Right renal cortex interstitium (tissue), 3 donors: ENCODE data around the gene SLC25A22. TPM values are rescaled to one million over a fixed set of nuclear protein-coding genes. Genes with fewer than 3 reads are reported as not detected.

Experiments
- DNase-seq, 3 donors: peaks; one replicate each; pipeline ENCODE4 v3.0.0-alpha.2; 2013; ENCODE audit warnings: low read depth in 3 of 3, low spot score in 2 of 3
- polyA plus RNA-seq, 3 donors: library from polyadenylated mRNA; unstranded; fragments of 120-200 nt; gene quantifications; one replicate each; pipeline ENCODE4 v1.2.1, GENCODE V29; 2013; ENCODE audit not compliant: insufficient read length in 3 of 3

Gene SLC25A22
- polyA plus RNA-seq, 3 donors = 10.8 to 11.5 (median 10.9) TPM

DNA sequence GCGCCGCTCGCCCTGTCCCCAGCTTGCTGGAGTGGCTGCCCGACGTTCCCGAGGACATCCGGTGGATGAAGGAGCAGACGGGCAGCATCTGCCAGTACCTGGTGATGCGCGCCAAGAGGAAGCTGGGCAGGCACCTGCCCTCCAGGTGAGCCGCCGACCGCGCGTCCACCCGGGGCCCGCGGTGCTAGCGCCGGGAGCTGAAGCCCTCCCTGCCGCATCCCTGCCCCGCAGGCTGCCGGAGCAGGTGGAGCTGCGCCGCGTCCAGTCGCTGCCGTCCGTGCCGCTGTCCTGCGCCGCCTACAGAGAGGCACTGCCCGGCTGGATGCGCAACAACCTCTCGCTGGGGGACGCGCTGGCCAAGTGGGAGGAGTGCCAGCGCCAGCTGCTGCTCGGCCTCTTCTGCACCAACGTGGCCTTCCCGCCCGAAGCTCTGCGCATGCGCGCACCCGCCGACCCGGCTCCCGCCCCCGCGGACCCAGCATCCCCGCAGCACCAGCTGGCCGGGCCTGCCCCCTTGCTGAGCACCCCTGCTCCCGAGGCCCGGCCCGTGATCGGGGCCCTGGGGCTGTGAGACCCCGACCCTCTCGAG lies 26.3 kb upstream of the SLC25A22 start:
- no peak for DNase-seq

DNA sequence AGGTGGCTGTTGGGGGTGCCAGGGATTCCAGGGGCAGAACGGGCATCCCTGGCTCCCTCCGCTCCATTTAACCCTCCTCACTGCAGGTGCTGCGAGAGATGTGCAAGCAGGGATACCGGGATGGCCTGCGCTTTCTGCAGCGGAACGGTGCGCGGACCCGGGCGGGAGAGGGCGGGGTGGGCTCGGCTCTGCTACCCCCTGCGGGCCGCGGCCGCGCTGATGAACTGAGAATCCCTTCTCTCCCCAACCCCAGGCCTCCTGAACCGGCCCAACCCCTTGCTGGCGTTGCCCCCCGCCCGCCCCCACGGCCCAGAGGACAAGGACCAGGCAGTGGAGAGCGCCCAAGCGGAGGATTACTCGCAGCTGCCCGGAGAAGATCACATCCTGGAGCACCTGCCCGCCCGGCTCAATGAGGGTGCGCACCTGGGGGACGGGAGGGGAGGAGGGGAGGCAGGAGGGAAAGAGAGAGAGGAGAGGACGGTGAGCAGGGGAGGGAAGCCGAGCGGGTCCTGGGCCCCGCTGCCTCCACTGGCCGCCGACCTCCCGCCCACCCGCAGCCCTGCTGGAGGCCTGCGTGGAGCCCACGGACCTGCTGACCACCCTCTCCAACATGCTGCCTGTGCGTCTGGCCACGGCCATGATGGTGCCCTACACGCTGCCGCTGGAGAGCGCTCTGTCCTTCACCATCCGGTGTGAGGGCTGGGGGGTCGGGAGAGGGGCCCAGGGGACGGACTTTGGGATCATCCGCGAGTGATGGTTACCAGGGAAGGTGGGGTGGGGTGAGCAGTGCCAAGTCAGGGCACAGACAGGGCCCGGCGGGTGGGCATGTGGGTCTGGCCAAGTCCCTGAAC lies 25.6 kb upstream of the SLC25A22 start:
- DNase-seq = no peak

DNA sequence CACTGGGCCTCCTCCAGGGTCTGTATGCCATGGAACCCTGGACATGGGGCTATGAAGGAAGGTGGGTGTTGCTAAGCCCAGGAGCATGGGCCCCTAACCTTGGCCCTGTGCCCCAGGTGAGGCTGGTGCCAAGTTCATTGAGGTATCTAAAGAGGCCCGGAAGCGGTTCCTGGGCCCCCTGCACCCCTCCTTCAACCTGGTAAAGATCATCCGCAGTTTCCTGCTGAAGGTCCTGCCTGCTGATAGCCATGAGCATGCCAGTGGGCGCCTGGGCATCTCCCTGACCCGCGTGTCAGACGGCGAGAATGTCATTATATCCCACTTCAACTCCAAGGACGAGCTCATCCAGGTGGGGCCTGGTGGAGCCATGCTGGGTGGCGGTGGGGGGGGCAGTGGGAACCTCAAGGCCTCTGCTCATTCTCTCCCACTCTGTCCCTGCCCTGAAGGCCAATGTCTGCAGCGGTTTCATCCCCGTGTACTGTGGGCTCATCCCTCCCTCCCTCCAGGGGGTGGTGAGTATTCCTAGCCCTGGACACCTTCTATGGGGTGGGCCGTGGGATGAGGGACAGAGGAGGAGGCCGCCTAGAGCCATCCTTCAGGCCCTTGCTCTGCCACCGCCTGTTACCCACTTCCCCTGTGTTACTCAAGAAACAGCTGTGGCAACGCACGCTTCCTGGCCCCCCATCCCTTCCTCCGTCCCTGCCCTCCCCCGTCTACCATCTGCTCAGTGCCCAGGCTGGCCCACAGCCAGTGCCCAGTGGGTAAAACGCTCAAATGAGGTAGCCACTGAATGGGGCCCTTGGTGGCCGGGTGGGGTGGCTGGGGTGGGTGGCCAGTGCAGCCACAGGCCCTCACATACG lies 23.7 kb upstream of the SLC25A22 start:
- DNase-seq = no peak

DNA sequence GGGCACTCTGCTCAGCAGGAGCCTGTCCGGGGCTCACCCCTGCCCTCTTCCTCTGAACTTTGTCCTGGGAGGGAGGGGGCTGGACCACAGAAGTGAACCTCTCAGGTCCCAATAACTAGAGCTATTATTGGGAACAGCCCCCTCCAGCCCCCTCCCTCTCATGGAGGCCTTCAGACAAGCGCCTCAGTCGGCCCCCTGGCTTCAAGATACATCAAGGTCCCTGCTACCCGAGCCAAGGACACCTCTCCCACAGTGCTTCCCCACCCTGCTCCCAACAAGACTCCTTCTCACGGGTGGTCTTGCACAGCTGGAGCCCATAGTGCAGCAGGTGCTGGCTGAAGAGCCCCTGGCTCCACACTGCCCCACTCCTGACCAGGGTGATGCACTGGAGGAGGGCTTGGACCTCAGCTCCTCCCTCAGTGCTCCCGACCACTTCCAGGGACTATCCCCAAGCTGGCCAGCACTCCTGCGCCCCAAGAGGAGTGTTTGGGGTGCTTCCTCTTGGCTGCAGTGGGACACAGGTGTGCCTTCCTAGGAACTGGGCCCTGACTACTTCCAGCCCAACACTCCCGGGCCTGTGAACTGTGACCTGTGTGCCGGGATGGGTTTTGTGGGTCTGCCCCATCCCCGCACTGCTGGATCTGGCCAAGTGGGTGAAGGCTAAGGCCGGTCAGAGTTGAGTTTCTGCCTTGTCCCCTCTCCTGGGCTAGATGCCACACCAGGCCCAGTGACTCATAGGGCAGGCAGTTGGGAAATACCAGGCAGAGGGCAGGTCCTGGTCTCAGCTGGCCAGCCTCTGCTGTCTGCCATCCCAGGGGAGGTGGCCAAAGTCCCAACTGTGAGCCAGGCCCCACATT lies 22.8 kb upstream of the SLC25A22 start:
- no peak for DNase-seq

DNA sequence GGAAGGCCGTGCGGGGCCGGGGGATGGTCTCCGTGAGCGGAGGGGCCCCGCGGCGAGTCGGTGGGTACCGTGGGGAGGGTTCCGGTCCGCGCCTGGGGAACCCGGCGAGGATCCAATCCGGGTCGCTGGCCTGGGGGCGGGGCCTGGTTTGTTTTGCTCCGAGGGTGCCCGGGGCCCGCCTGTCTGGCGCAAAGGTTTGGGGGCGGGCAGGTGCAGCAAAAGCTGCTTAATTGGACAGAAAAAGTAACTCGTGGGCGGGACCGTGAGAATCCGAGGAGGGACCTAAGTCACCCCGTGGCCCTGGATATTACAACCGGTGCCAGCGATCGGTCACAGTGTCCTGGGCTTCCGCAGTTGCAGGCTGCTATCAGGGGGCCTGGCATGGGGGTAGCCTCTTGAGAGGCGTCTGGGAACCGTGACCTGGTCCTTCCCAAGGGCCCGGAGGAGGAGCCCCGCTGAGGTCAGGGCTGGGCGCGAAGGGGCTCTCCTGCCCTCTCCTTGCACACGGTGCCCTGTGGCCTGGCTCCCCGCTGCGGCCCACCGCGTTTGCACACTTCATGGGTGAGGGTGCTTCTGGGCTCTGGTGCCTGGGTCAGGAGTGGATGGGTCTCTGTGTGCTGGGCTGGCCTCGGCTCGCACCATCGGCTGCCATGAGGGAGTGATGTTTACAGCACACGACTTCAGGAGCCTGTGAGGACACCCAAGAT lies 22.0 kb upstream of the SLC25A22 start:
- no peak for DNase-seq

DNA sequence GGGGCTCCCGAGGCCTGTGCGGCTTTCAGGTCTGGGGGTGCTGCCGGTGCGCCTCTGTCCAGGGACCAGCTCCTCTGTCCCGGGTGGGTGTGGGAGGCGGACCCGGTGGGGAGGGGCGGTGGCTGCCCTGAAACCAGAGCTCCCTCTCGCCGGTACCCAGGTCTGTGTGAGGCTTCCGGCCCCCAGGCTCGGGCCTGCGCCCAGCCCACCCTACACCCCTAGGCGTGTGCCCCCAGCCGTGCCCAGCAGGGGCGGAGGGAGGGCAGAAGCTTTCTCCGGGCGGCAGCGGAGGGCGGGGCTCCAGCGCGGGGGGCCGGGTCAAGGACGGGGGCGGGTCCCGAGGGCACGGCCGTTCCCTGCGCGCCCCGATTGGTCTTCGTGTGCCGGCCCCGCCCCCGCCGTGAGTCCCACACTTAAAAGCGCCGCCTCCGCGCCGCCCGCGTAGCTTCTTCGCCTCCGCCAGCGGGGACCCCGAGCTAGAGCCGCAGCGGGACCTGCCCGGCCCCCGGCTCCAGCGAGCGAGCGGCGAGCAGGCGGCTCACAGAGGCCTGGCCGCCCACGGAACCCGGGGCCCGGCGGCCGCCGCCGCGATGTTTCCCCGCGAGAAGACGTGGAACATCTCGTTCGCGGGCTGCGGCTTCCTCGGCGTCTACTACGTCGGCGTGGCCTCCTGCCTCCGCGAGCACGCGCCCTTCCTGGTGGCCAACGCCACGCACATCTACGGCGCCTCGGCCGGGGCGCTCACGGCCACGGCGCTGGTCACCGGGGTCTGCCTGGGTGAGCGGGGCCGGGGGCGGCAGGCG lies 21.2 kb upstream of the SLC25A22 start:
- no peak for DNase-seq

DNA sequence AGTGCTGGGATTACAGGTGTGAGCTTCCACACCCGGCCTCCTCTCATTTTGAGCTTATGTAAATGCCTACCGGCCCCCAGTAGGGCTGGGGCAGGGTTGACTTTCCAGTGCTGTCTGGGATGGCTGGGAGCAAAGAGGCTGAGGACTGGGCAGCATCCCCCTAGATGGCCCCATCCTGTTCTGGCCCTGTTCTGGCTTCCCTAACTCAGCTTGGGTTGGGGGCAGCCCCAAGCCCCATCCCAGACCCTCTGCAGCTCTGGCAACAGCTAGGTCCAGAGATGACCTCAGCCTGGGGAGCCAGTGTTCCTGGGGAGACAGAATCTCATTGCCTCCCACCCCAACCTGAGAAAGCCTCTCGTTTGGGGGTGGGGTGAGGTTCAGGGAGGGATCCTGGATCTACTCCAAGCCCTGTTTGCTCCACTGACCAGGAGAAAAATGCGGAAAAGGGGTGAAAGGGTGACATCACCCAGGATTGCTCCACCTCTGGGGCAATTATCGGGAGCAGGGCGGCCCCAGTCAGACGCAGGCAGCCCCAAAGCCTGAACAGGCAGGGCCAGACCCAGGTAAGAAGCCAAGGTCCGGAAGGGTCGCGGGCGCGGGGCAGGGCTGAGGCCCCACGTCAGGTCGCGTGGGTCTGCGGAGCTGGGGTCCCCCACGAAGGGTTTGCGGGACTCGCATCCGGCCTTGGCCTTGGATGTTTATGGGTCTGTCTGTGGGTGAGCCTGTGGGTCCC lies 20.5 kb upstream of the SLC25A22 start, which contains the start of gene PNPLA2:
Gene PNPLA2 (plus strand): TSS at position 519 of the 733 bp plus-strand sequence. CDS start 805 bp downstream, outside the sequence.
- no peak for DNase-seq

DNA sequence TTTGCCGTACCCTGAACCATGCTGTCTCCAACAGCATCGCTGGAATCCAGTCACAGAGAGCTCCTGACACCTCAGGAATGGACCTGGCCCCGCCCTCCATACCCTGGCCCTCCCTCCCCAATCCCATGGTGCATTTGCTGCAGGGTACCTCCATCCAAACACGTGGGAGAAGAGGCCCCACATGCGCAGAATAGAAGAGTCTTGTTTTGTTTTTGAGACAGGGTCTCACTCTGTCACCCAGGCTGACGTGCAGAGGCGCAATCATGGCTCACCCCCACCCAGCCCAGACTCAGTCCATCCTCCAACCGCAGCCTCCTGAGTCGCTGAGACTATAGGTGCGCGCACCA lies 18.3 kb upstream of the SLC25A22 start:
- DNase-seq = no peak

DNA sequence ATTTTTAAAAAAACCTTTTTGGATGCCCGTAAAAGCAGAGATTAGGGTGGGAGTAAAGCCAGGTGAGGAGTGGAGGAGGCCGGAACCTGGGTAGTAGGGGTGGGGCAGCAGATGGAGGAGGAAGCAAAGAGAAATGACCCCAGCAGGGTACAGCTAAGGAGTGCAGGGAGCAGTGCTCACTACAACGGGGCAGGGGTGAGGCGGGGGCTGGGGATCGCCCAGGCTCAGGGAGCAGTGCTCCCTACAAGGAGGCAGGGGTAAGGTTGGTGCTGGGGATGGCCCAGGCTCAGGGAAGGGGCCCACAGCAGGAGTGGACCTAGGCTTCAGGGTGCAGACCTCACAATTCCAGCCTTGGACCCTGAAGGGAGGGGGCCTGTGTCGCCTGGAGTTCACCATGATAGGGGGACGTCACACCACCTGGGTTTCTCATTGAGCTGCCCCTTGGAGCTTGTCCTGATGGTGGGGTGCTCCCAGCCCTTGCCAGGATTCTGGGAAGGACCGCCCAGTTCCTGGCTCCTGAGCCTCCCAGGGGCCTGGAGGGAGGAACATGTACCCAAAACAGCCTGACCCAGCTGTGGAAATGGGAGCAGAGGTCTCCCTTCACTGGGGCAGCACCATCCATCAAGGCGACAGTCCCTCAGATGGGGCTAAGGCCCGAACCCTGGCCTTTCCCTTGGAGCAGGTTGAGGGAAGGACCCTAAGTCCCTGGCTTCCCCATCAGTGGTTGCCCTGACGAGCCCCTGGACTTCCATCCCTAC lies 17.8 kb upstream of the SLC25A22 start:
- no peak for DNase-seq

DNA sequence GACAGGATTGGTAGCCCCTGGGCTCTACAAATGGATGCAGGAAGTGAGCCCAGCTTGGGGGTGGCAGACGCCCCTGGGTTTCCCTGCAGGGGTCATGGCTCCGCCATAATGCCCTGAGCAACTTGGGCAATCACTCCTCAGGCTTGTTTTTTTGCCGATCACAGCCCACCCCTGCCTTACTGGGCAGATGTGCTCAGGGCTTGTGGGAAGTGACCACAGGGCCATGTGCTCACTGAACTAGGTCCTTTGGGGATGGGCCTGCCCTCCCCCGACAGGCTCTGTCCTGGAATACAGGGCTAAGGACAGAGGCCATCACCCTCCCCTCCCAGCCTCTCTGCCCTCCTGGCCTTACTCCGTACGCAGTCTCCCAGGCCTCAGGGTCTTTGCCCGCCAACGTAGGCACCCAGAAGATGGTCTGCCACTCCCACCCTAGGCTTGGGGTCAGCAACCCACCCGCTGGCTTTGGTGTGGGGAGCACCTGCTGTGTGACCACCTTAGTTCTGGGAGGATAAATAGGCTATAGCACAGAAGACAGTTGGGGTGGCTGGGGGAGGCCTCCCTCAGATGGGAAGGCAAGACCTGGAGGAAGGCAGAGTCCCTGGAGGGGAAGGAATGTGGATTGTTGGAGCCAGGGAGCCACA lies 15.5 kb upstream of the SLC25A22 start:
- DNase-seq = no peak

DNA sequence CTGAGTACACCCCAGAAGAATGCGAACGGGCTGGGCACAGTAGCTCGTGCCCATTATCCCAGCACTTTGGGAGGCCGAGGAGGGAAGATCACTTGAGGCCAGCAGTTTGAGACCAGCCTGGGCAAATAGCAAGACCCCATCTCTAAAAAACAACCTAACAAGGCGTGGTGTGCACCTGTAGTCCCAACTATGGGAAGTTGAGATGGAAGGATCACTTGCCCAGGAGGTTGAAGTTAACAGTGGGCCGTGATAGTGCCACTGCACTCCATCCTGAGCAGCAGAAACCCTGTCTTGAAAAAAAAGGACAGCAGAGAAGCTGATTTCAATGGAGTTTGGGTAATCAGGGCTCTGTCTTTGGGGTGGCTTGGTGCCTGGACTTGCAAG lies 15.0 kb upstream of the SLC25A22 start:
- DNase-seq = no peak

DNA sequence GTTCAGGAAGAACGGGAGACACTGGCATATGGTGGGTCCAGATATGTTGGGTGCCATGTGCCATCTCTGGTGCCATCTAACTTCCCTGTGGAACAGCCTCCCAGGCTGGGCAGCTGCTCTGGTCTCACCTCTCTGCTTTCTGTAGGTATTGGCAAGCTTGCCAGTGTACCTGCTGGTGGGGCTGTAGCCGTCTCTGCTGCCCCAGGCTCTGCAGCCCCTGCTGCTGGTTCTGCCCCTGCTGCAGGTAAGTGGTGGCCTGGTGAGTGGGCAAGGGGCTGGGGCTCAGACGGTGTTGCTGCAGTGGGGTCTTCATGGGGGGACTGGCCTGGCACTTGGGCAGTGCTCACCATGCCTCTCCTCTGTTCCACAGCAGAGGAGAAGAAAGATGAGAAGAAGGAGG lies 14.3 kb upstream of the SLC25A22 start:
- DNase-seq = no peak

DNA sequence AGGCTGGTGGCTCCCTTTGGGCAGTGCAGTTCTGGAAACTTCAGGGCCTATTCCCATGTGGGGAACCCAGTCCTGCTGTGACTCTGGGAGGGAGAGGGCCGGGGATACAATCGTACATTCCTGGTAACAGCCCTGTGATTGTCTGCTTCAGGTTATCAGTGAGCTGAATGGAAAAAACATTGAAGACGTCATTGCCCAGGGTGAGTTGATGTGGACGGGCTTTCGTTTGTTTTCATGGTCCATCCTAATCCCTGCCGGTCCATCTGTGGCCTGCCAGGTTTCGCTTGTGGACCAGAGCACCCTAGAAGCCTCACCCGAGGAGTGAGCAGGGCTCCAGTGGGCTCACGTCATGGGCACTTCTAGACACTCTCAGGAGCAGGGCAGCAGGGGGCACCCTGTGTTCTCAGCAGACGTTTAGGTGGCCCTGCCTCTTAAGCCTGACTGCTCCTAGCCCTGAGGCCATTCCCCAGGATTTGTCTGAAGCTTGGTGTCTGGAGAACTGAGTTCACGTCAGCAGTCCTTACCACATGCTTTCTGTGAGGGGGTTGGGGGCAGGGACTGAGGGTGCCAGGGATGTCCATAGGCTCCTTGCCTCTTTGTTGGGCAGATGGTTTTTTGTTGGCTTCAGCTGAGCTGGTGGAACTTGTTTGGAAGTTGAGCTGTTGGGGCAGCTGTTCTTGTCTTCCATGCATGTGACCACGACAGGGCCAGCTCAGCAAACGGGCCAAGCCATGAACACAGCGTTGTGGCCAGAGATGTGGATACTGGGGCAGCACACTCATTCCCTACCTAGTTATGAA lies 13.6 kb upstream of the SLC25A22 start:
- no peak for DNase-seq

DNA sequence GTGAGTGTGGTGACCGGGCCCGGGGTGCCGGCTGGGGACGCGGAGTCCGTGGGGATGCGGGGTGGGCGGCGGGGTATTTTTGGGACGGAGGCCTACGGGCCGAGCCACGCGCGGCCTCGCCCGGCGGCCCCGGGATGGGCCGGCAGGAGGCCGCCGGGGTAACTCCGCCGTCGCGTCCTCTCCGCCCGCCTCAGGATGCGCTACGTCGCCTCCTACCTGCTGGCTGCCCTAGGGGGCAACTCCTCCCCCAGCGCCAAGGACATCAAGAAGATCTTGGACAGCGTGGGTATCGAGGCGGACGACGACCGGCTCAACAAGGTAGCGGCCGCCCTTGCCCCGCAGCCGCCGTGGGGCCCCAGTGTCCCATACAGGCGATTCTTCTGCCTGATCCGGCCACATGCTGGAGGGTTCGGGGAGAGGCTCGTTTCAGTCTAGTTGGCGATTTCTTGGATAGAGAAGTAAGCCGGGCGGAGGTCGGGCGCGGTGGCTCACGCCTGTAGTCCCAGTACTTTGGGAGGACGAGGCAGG lies 12.0 kb upstream of the SLC25A22 start:
- DNase-seq = no peak

DNA sequence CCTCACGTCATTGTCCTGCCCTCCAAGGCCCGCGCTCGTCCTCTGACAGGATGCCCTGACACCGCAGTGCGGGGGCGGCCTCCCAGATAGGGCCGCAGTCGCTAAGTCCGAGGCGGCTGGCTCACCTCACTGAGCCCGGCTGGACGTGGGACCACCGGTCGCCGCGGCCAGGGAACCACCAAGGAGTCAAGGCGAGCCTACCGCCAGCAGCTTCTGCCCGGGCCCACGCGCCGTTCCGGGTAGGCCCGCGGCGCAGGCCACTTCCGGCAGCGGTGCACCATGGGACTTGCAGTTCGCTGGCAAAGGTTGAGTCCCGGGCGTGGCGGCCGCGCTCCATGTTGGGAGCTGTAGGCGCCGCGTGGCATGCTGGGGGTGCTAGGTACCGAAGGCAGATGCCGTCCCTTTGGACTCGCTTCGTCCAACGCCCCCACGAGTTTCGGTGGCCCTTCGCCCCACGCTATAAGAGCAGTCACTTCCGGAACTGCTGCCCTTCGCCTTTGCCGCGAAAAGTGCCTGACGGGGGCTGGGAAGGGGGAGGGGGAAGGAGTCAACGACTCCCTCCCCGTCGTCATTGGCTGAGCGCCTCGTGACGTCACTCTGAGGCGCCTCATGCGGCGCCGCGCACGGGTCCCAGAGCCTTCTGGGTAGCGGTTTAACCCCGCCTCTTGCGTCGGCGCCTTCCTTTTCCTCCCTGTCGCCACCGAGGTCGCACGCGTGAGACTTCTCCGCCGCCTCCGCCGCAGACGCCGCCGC lies 11.4 kb upstream of the SLC25A22 start, which contains the start of gene RPLP2:
Gene RPLP2 (plus strand): TSS at position 681 of the 753 bp plus-strand sequence. CDS start 268 bp downstream, outside the sequence.
- DNase-seq = peak; percentile 94 to 98 (median 96)
